ENCODE data around the gene MCUB. TPM values are rescaled to one million over a fixed set of nuclear protein-coding genes. Genes with fewer than 3 reads are reported as not detected.

Gene MCUB
- total RNA-seq, 1 experiment from 2014 or later, result 14.8 TPM

GRCh38 chr4:109590905-109591304 lies 30.9 kb downstream of the MCUB start:
- H3K27me3 Mint-ChIP-seq (ENCODE audit: low read depth), result no peaks in the 10 kb centered on the region
- Histone ChIP-seq H2BK5ac (ENCODE audit: insufficient read length, low read length) (no peak overlapping the region), H3K56ac (ENCODE audit: insufficient read length, low read depth, low read length) (no peak overlapping the region), H3K27ac (ENCODE audit: insufficient read length, low read depth, low read length) (no peak overlapping the region), H3K9me3 (ENCODE audit: control insufficient read depth, low read depth, low read length) (no peaks in the 10 kb centered on the region), H3K4ac (ENCODE audit: low read depth, low read length) (no peak overlapping the region), H4K20me1 (ENCODE audit: control insufficient read depth, insufficient read depth, insufficient read length) (no peaks in the 10 kb centered on the region), H3K23ac (ENCODE audit: insufficient read length, low read depth, low read length) (no peak overlapping the region), H3K9ac (ENCODE audit: extremely low read depth, insufficient read length, low read length) (no peak overlapping the region), H3K23me2 (ENCODE audit: insufficient read length, low read depth, low read length, poor library complexity, severe bottlenecking) (no peaks in the 10 kb centered on the region), H2BK15ac (ENCODE audit: low read depth, low read length) (no peak overlapping the region), H3K79me2 (ENCODE audit: insufficient read depth, low read length) (no peaks in the 10 kb centered on the region), H3K14ac (ENCODE audit: insufficient read depth, low read length) (no peak overlapping the region), H3K27me3 (ENCODE audit: insufficient read depth, low read length) (no peaks in the 10 kb centered on the region), H2BK20ac (ENCODE audit: low read depth, low read length, poor library complexity, severe bottlenecking) (no peak overlapping the region), H4K91ac (ENCODE audit: insufficient read length, low read depth, low read length) (no peak overlapping the region), H3K18ac (ENCODE audit: insufficient read length, low read depth, low read length) (no peak overlapping the region), H4K8ac (replicated peaks; ENCODE audit: insufficient read length, low read depth, low read length) (no peak overlapping the region), H2AFZ (ENCODE audit: low read length) (no peak overlapping the region), H2BK12ac (ENCODE audit: insufficient read length, low read depth, low read length) (no peak overlapping the region), H4K5ac (ENCODE audit: insufficient read length, low read depth, low read length) (no peak overlapping the region), H3K4me1 (ENCODE audit: insufficient read depth, low read length) (no peaks in the 10 kb centered on the region; the same call in 1 of the 2 replicates), H2BK120ac (ENCODE audit: low read depth, low read length, poor library complexity, severe bottlenecking) (no peak overlapping the region), H2AK5ac (ENCODE audit: insufficient read length, low read length) (no peak overlapping the region), H3T11ph (ENCODE audit: low read length) (no peak overlapping the region), H3K79me1 (ENCODE audit: insufficient read depth, low read depth, low read length, poor library complexity, severe bottlenecking) (no peaks in the 10 kb centered on the region), H3K4me2 (ENCODE audit: insufficient read depth, insufficient read length, low read length) (no peak overlapping the region)
- peaks cover 3 to 13% (median 7%) of the 10 kb centered on the region in 3 experiments; a peak in 6 of 7 replicates for H3K36me3 Mint-ChIP-seq (ENCODE audit: insufficient read depth in 1 of 3, low read depth in 3 of 3)
- no peak overlapping the region for H3K4me3 Mint-ChIP-seq
- no peak overlapping the region for H3K27ac Mint-ChIP-seq
- H3K9me3 Mint-ChIP-seq, result peaks cover 9 to 11% of the 10 kb centered on the region in 2 experiments
- no CpG with 5 or more reads among the region's 3 CpGs for WGBS (ENCODE audit: extremely low coverage, insufficient read length, low lambda C conversion rate)
- no peak for TF ChIP-seq CTCF (conservative IDR thresholded peaks at IDR 0.05)
- H3K4me1 Mint-ChIP-seq, result peaks cover 7 to 12% of the 10 kb centered on the region in 2 experiments
- no peak for DNase-seq

Data from H9 (cell line).